HG03457 (cell line): ENCODE data around the gene CYP1A2.

ENCODE experiments used
- ATAC-seq: cut with Tn5 transposase; IDR thresholded peaks from one replicate; pipeline ENCODE4 v1.9.1; 2021; ENCODE audit warnings: moderate number of reproducible peaks; ENCODE audit not compliant: unreplicated experiment

Gene CYP1A2

GRCh38 chr15:74802862-74803447 is 54.3 kb downstream of the CYP1A2 start:
- ATAC-seq = no peak

DNA sequence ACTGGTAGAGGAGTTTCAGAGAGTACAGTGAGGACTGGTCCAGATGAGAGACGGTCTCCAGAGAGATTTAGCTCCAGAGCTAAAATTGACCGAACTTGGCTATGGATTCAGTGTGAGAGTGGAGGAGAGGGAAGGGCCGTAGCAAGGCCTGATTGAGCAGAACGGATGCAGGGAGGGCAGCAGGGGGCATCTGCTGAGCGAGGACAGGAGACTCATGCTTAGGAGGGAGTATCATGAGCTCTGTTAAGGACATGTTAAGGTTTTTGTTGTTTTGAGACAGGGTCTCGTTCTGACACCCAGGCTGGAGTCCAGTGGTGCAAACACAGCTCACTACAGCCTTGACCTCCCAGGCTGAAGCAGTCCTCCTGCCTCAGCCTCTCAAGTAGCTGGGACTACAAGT is 56.3 kb downstream of the CYP1A2 start:
- no peak for ATAC-seq
